HL-60 (cell line): ENCODE measurements around the gene GABBR2.

ENCODE experiments used
- DNase-seq, 2 experiments: peaks; one replicate each; pipeline ENCODE4 v3.0.0-alpha.2; 2010 to 2020; ENCODE audit warnings: low read depth in 1 of 2, low spot score in 1 of 2
- H3K27ac ChIP-seq: fragments of 250-450 bp; sonication (Bioruptor Pico); replicated peaks from 2 replicates; pipeline ENCODE4 v1.5.1; 2020; ENCODE audit warnings: mild to moderate bottlenecking, moderate library complexity
- H3K27me3 ChIP-seq: fragments of 250-450 bp; sonication (Bioruptor Pico); 2 replicates; pipeline ENCODE4 v1.5.1; 2021; ENCODE audit warnings: mild to moderate bottlenecking, moderate library complexity; ENCODE audit not compliant: insufficient read depth, poor library complexity, severe bottlenecking
- H3K4me3 ChIP-seq: replicated peaks from 2 replicates; pipeline ENCODE4 v1.5.1; 2011; ENCODE audit warnings: mild to moderate bottlenecking, control low read depth, low read length; ENCODE audit not compliant: insufficient read depth
- CTCF ChIP-seq: IDR thresholded peaks from one replicate; pipeline ENCODE4 v1.5.1; 2011; ENCODE audit warnings: low read length, control low read depth, inconsistent platforms; ENCODE audit not compliant: insufficient read depth
- GABPA ChIP-seq: IDR thresholded peaks from 2 replicates; pipeline ENCODE4 v1.6.1; 2012; ENCODE audit warnings: low read depth
- POLR2AphosphoS5 ChIP-seq: IDR thresholded peaks from 2 replicates; pipeline ENCODE4 v1.6.1; 2012; ENCODE audit warnings: low read depth
- REST ChIP-seq: IDR thresholded peaks from 2 replicates; pipeline ENCODE4 v1.6.1; 2012; ENCODE audit warnings: low read depth; ENCODE audit not compliant: insufficient replicate concordance
- SPI1 ChIP-seq: IDR thresholded peaks from 2 replicates; pipeline ENCODE4 v1.6.1; 2012; ENCODE audit warnings: low read depth, mild to moderate bottlenecking, borderline replicate concordance

Gene GABBR2

GRCh38 chr9:98445576-98445975 is 263.2 kb downstream of the GABBR2 start:
- DNase-seq, result no peak
- Histone ChIP-seq H3K4me3 (no peak overlapping the region), H3K27me3 (peaks cover 9% of the 10 kb centered on the region), H3K27ac (no peak overlapping the region)
- TF ChIP-seq SPI1 (no peak), CTCF (no peak), REST (no peak), GABPA (no peak)

- TF ChIP-seq POLR2AphosphoS5, result no peak
- no peak for TF ChIP-seq REST
- no peak for TF ChIP-seq GABPA
- no peak for TF ChIP-seq SPI1
- TF ChIP-seq CTCF, result no peak
- Histone ChIP-seq H3K27ac (no peak overlapping the region), H3K27me3 (peaks cover 9% of the 10 kb centered on the region), H3K4me3 (no peak overlapping the region)
- DNase-seq, result no peak
Observed at GRCh38 chr9:98444601-98445000, 264.1 kb downstream of the GABBR2 start.

GRCh38 chr9:98442541-98442940 is 266.2 kb downstream of the GABBR2 start:
- Histone ChIP-seq H3K27me3 (peaks cover 9% of the 10 kb centered on the region), H3K4me3 (no peak overlapping the region), H3K27ac (no peak overlapping the region)
- DNase-seq, result no peak
- TF ChIP-seq GABPA, result no peak
- no peak for TF ChIP-seq REST
- TF ChIP-seq CTCF, result no peak
- TF ChIP-seq POLR2AphosphoS5, result no peak
- TF ChIP-seq SPI1, result no peak
